Mucosa of gallbladder (tissue), 1 donor: Measurements from ENCODE around the gene ZBTB20. TPM values are rescaled to one million over a fixed set of nuclear protein-coding genes. Genes with fewer than 3 reads are reported as not detected.

Experiments
- DNase-seq: peaks from one replicate; pipeline ENCODE4 v3.0.0-alpha.2; 2020; ENCODE audit warnings: low spot score
- total RNA-seq: library from RNA; stranded (reverse); gene quantifications from one replicate; pipeline ENCODE4 v1.2.1, GENCODE V29; 2021
- donor health status: DM: no; HTN: no; CAD: no.

ZBTB20 gene
- total RNA-seq, 1 donor from 2014 or later: 75.9 TPM

DNA sequence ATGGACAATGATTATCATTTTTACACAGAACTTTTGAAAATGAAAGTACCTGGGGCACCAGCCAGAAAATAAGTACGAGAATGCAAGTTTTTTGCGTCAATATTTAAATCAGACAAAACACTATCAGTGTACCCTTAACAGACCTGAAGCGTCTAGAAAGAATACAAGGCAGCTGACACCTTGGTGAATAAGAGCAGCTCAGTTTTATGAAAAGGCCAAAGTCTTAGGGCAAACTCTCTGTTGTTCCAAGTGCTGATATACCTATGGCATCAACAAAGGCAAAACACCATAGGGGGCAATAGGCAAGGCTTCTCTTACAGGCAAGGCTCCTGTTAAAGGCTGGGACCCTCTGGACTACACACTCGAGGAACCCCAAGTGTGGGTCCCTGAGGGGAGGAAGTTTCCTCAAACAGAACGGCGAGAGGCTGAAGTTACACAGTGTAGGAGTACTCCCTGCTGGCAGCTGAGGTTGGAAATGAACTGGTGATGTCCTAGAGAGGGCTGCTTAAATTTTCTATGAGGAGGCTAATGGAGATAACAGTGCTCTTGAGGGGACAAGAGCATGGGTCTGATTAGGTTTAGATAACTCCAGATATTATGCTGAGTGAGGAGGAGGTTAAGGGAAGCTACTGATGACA lies 562.2 kb downstream of the ZBTB20 start:
- no peak for DNase-seq

DNA sequence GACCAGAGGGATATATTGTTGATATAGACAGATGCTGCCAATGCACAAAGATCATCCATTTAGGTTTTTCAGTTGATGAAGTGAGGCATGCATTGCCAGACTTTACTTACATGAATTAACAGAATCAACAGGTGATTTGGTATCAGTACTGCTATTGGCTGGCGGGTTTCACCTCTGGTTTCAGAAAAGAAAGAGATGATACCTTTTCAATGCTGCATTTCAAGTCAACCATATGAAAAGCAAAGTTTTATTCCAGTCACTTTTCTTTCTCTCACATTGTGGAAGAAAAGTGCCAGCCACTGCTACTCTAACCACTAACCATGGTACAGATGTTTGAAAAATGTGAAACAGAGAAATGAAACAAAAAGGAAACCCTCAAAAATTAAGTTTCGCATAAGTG lies 564.2 kb downstream of the ZBTB20 start:
- no peak for DNase-seq

DNA sequence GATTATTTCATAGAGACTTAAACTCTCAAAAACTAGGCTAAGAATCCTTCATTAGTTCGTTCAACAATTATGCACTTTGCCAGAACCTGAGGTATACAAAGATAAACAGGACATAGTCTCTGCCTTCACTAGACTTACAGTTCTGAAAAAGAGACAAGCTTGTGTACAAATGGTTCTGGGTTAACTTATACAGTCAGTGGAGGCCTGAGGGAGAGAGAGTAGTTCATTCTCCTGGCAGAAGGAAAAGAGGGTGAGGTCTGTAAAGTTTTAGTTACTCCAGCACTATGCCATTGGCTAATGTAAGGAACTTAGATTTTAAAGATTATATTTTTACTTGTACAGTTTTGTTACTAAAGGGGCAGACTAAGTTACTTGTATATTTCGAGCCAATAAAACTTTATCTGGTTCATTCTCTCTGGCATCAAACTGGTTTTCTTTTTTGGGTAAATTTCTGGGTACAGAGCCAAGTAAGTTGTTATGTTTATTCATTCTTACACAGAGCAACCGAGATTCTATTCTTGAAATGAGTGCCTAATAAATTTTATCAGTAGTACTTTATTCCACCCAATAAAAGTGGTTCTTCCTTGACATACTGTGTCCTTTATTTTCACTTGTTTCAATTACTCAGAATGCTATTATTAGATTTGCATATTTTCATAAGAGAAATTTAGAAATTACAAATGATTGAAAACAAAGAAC lies 574.6 kb downstream of the ZBTB20 start:
- no peak for DNase-seq

DNA sequence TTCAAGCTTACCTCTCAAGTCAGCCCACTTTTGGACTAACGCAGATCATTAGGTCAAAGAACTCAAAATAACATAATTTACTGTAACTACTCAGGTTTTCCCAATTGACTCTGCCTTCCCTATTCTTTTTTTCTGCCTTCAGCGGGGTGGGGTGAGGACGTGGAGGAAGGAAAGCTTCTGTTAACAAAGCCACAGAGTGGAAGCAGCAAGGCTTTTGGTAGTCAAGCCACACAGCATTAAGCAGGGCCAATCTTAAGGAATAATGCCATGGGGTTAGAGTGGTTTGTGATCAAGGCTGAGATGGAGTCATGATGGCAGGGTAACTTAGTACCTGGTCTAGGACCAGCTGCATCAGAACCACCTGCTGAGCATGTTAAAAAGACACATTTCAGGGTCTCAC lies 575.7 kb downstream of the ZBTB20 start:
- no peak for DNase-seq

DNA sequence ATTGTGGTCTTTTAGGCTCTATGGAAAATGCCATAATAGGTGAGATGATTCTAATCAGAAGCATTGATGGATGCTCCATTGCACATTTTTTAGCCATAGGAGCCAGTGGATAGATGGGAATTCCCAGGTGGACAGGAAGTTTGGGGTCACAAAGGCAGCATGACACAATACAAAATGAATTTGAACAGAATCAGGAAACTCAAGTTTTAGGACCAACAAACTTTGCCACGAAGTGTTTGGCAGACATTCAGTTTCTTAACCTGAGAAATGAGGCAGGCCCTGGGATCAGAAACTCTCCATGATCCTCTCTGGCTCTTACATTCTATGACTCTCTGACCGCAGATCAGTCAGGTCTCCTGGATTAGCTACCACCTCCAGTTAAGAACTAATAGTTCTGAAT lies 577.9 kb downstream of the ZBTB20 start:
- no peak for DNase-seq

DNA sequence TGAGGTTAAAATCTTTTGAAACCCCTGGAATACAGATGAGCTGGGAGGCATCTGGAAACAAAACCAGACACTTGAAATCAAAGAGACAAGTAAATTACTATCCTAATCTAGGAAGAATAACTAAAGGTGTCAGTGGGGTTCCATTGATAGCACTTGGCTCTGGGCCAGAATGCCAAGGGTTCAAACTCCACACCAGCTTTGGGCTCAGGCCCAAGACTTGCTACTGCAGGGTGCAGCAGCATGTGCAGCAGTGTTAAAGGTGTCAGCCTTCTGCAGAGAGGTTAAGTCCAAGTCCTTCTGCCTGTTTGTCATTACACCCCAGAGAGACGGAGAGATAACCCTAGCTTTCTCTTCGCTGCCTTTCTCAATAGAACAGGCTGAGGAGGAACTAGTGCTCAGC lies 579.3 kb downstream of the ZBTB20 start:
- DNase-seq: peak; percentile 31

DNA sequence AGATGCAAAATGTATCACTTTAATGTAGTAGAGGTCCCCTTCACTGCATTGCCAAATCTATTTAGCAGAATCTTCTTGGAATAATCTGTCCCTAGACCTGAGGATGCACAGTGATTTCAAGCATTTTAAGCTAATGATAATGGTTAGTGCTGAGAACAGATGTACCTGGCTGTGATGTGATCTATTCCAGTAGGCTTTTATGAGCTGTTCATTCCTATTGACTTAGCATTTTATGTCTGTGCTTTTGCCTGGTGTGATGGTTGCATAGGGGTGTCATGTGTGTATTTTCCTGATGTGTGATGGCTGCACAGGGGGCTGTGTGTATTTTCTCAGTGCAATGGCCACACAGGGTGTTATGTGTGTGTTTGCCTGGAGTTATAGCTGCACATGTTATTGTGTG lies 580.3 kb downstream of the ZBTB20 start:
- DNase-seq: no peak

DNA sequence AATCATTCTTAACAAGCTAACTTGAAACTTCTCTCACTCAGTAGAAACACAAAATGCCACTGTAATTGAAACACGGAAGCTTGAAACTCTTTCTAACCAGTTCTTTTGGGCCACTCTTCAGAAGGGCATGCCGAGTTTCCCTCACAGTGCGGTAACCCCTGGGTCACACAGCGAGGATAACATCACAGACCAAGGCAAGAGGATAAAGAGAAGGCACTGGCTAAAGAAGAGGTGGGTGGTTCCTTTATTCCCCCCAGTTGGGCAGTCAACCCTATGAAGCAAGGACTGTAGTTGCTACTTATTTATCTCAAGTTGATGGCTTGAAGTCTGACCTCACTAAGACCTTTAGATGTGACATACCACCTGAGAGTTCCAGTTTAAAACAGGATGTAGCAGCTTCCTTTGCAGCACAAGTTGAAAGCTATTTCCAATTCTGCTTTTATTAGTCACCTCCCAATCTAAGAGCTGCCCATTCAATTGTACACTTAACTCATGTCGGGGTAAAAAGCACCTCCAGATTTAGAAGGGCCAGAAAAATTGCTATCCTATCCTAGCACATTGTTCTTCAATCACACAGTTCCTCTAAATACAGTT lies 580.8 kb downstream of the ZBTB20 start:
- no peak for DNase-seq

DNA sequence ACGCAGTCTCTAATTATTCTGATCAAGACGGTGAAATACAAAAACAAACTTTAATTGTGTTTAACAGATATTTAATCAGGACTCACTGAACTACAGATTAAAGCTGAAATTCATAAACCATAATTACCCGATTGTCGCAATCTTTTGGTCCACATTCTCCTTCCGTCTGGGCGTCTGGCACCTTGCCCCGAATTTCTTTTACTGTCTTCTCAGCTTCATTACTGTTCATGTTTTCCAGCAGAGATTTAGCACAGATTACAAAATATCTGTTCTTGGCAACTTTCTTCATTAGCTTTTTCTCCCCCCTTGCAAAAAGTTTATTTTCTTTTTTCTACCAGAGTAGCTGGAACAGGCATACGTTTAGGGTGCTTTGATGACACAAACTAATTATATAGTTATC lies 581.9 kb downstream of the ZBTB20 start:
- DNase-seq: no peak

DNA sequence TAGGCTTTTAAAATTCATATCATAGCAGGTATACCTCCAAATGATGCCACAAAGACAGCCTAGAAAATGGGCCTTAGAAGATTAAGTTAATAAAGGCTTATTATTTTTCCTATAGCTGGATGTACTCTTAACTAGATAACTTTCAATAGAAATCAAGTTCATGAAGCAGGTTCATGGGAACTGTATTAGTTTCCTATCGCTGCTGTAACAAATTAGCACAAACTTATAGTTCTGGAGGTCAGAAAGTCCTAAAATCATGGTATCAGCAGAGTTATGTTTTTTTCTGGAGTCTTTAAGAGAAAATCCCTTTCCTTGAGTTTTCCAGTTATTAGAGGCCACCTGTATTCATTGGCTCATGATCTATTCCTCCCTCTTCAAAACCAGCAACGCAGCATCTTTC lies 583.4 kb downstream of the ZBTB20 start:
- no peak for DNase-seq

DNA sequence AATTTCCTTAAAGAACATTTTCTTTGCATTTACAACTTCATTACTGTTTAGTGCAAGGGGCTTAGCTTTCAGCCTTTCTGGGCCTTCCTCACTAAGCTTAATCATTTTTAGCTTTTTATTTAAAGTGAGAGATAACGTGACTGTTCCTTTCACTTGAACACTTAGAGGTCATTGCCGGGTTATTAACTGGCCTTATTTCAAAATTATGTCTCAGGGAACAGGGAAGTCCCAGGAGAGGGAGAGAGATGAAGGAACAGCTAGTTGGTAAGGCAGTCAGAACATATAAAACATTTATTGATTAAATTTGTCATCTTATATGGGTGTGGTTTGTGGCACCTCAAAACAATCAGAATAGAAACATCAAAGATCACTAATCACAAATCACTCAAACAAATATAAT lies 584.5 kb downstream of the ZBTB20 start:
- no peak for DNase-seq

DNA sequence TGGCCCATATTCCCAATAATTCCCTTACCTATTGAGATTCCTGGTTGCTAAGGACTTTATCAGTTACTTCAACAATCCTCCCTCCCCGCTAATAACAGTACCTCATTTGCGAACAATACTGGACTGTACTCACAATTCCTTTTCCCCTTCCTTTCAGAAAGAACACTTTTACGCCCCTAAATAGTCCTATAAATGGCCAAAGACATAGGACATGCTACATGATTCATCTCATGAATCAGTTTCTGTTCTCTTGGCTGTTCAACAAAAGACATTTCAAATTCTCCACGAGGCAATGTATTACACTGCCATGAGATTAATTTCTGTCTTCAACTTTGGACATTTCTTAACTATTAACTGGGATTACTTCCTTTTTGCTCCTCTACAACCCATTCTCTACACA lies 588.8 kb downstream of the ZBTB20 start:
- no peak for DNase-seq

DNA sequence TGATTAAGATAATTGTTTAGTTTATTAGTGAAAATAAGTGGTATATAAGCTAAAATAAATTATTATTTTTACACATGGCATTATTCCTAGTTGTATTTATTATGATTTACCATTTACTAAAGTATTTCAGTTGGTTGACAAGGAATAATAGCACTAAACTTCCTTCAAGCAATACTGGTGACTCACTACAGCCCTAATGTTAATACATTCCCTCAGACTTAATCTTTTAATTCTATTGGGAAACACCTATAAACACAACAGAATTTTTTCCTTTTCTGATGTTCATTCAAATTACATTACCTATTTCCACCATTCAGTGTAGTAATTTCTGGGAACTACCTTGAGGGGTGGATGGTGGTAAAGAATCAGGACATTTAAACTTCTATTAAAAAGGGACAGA lies 589.3 kb downstream of the ZBTB20 start:
- no peak for DNase-seq

DNA sequence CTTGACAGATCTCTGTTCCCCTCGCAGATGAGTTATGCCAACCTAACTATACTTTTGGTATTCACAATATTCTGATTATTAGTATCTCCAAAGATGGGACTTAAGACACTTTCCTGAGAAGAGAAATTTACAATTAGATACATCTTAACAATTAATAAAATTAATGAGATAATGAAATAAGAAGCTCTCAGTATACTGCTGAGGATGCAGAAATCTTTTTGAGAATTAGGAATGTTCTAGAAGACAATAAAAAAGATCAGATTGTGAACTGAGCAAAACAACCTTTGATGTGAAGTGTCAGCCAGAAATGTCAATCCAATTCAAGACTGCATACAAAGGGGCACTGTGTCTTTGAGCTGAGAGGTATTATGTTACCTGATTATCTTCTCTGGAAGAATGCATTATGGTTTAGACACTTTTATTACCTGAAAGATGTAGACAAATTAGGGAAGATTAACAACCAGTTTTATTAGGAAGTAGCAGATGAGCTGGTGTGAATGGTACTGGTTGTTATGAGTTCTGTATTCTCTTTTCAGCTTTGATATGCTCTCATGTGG lies 590.4 kb downstream of the ZBTB20 start:
- no peak for DNase-seq

DNA sequence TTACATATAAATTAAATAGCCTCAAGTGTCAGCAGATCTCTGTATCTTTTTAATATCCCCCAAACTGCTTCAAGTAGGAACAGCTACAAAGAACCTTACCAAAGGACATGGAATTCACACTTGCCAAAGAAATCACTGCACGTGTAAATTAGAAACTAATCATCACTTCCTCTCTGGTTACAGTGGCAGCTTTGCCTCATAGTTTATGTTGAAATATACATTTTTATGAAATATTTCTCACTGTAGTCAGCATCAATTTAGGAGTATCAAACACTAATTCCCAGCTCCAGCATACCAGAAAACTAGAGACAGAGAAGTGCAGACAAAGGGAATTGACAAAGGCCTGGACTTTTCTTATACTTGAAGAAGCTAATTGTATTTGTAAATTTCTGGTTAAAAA lies 592.4 kb downstream of the ZBTB20 start:
- DNase-seq: no peak

DNA sequence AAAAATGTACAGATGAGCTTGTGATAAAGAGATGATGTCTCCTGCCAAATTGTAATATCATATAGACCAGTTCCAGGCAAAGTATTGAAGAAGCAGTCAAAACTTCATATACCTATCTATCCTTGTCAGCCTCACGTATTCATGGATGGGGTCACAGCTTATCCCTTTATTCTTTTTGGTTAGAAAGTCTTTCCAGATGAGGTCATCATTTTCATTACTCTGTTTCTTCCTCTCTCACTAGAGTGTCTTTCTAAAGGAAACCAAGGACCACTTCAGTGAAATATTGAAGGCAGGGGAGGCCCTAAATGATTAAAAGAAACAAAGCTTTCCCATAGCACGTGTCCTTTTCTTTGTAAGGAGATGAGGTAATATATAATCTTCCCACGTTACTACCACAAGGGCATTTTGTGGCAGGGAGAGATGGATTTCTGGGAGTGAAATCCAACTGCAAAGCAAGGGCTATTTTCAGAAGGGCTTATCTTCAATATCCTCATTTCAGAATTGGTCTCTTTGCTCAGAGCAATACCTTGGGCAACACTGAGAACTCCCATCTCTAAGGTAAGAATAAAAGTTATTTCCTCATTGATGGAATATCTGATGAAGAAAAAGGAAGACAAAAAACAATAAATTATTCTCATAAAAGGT lies 593.0 kb downstream of the ZBTB20 start:
- no peak for DNase-seq

DNA sequence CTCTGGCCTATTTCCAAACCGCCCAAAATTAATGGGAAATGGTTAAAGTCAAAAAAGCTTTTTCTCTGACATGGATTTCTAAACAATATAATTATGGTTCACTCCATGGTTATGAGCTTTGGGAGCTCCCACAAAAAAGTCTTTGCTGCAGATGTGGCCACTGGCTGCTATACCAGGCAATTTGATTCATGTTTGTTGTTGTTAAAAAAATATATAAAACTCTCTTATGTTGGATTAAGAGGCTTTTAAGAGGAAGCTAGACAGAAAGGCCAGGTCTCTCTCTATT lies 594.6 kb downstream of the ZBTB20 start:
- no peak for DNase-seq

DNA sequence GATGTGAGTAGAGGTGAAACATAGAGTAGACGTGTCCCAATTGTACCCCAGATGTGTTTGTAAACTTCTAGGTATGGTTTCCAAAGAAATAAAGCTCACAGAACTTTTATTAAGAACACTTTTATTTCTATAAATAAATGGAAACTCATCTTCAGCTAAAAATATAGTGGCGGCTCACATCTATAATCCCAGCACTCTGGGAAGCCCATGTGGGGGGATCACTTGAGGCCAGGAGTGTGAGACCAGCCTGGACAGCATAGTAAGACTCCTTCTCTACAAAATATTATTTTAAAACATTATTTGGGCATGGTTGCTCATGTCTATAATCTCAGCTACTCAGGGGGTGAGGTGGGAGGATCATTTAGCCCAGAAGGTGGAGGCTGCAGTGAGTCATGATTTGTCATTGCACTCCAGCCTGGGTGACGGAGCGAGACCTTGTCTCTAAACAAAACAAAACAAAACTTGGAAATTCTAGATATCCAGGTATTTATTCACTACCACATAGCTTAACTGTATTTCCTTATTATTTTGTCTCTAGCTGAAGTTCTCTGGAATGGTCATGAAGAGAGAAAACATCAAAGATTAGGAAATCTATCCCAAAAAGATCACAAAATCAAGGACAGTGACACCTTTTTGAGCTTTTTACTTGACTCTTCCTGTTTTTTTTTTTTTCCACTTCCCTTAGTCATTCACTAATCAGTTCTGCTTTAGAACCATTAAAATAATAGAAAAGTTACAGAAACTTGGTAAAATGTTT lies 595.1 kb downstream of the ZBTB20 start:
- DNase-seq: no peak

DNA sequence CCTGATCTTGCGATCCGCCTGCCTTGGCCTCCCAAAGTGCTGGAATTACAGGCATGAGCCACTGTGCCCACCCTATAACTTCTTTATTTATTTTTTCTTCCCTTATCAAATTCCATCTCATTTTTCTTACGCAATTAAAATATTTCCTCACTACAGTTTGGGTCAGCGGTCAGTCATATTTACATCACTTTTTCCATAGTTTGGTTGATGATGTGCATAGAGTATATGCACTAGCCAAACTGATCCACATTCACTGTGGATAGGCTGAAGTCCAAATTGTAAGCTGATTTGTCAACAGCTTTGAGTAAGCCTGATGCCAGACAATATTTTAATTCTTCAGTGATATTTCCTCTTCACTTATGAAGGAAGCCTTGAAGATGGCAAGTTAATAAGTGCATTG lies 596.9 kb downstream of the ZBTB20 start:
- DNase-seq: no peak

DNA sequence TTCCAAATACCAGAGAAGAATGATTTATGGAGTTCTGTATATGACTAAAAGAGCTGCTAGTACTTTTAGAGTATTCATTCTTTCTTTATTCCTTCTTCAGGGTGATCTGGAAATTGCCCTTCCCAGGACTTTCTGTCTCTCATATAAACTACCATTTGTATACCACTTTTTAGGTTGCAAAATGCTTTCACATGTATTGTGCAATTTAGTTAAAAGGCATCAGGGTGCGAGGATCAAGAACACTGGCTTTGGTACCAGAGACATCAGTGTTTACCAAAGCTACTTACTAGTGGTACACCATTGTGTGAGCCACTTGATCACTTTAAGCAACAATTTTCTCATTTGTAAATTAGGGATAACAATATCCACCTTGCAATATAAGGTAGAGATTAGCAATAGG lies 601.9 kb downstream of the ZBTB20 start:
- no peak for DNase-seq

DNA sequence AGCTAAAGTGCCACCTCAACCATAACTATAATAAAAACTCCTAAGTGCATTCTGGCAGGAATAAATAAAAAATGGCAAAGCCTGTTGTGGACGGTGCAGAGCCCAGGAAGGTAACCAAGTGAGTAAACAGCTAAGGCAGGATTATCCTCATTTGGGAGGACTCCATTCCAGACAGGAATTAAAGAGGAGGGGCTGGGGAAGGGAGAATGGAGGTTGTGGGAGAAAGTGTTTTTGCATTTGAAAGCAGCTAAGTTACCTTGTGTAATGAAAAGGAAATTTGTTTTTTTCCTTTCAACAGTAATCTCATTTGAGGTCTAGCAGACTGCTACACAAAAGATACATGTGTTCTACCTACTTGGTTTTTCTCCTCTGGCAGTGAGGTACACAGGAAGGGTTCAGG lies 604.7 kb downstream of the ZBTB20 start:
- no peak for DNase-seq

DNA sequence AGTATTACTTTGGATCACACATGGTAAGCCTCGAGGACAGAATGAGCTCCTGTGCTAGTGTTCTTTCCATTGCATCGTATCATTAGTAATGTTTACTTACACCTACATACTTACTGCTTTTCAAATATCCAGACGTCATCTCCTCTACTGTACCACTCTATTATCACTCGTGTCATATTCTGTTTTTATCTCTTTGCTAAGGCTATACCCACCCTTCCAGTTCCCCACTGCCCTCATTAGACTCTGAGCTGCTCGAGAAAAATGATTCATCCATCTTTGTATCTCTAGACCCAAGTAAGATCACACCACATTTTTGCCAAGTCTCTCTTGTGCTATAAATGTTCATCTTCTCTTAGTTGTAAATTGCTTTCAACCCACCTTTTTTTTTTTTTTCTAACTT lies 607.6 kb downstream of the ZBTB20 start:
- DNase-seq: no peak
